SH-SY5Y (cell line): ENCODE results near the gene GPHN.

ENCODE experiments used
- GATA2 ChIP-seq: IDR thresholded peaks from 2 replicates; pipeline ENCODE4 v1.6.1; 2011; ENCODE audit warnings: mild to moderate bottlenecking, low read depth, low read length
- GATA3 ChIP-seq: IDR thresholded peaks from 2 replicates; pipeline ENCODE4 v1.6.1; 2011; ENCODE audit warnings: low read depth, mild to moderate bottlenecking, low read length, moderate library complexity

The GPHN gene

DNA sequence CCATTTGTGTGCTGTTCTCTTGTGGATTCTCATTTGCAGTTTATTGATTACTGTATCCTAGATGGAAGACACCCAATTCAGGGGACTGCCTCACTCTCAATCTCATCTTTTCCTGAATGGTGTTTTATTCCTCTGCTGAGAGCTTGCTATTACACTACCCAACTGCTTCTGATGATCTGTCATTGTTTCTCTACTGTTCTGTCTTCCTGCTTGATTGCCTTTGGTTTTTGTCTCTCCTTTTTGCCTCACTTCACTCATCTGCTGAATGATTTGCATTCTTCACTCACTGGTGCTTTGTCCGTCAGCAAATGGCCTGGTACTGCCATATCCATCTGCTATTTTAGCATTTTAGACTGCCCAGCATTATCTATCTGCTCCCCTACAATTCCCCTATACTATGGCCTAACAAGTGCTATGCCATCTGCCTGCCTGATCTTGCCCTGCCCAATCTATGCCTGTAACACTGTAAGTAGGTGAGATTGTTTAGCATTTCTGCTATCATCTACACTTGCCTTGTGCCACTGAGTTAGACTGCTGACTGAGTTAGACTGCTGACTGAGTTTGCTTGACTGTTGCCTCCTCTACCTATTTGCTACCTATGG lies 335.1 kb downstream of the GPHN start:
- TF ChIP-seq GATA2 (no peak), GATA3 (no peak)

- no peak for TF ChIP-seq GATA2
- no peak for TF ChIP-seq GATA3
These were observed 342.4 kb downstream of the GPHN start for GRCh38 chr14:66850258-66850888.

DNA sequence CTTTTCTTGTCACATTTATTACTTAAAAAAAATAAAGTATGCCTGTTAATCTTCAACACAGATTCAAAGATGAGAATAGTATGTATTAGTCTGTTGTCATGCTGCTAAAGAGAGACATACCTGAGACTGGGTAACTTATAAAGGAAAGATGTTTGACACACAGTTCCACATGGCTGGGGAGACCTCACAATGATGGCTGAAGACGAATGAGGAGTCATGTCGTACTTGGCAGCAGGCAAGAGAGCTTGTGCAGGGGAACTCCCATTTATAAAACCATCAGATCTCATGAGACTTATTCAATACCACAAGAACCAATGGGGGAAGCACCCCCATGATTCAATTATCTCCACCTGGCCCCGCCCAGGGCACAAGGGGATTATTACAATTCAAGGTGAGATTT lies 345.4 kb downstream of the GPHN start:
- no peak for TF ChIP-seq GATA3
- no peak for TF ChIP-seq GATA2

DNA sequence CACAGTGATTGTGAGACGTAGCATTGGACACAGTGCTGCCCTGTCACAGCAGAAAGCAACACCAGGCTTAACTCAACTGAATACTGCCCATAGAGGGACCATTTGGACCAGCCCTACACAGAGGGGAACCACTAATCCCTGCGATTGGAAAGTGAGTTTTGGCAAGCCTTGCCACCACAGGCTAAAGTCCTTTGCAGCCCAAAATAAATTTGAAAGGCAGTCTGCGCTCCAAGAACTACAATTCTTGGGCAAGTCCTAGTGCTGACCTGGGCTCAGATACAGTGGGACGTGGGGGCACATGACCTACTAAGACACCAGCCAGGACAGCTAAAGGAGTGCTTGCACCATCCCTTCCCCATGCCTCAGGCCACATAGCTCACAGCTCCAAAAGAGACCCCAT lies 349.9 kb downstream of the GPHN start:
- TF ChIP-seq GATA2 (no peak), GATA3 (no peak)

DNA sequence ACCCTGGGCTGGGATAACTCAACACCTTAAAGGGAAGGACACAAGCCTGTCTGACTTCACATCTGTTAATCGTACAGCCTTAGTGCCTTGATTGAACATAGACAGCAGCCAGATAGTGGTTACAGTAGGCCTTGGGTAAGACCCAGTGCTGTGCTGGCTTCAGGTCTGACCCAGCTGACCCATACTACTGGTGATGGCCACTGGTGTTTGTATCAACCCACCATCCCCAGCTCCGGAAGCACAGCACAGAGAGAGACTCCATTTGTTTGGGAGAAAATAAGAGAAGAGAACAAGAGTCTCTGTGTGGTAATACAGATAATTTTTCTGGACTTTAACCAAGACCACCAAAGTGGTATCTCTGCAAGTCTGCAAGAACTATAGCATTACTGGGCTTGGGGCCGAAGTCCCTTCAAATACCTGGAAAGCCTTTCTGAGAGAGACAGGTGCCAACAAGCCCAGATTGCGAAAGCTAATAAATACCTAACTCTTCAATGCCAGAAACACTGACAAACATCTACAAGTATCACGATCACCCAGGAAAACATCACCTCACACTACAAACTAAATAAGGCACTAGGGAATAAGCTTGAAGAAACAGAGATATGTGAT lies 351.2 kb downstream of the GPHN start:
- TF ChIP-seq GATA3 (no peak), GATA2 (no peak)

- TF ChIP-seq GATA2 (no peak), GATA3 (no peak)
These were observed 373.6 kb downstream of the GPHN start for GRCh38 chr14:66881596-66881995.

- TF ChIP-seq GATA3 (no peak), GATA2 (no peak)
These were observed 376.2 kb downstream of the GPHN start for GRCh38 chr14:66884149-66884548.

DNA sequence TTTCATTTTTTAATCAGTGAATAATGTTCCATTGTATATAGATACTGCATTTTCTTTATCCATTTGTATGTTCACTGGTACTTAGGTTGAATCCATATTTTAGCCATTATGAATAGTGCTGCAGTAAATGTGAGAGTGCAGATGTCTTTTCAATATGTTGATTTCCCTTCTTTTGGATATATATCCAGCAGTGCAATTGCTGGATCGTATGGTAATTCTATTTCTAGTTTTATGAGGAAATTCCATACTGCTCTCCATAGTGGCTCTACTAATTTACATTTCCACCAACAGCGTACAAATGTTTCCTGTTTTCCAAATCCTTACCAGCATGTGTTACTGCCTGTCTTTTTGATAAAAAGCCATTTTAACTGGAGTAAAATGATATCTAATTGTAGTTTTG lies 392.8 kb downstream of the GPHN start:
- TF ChIP-seq GATA3 (no peak), GATA2 (no peak)

GRCh38 chr14:66910311-66910840 lies 402.4 kb downstream of the GPHN start:
- no peak for TF ChIP-seq GATA3
- no peak for TF ChIP-seq GATA2

DNA sequence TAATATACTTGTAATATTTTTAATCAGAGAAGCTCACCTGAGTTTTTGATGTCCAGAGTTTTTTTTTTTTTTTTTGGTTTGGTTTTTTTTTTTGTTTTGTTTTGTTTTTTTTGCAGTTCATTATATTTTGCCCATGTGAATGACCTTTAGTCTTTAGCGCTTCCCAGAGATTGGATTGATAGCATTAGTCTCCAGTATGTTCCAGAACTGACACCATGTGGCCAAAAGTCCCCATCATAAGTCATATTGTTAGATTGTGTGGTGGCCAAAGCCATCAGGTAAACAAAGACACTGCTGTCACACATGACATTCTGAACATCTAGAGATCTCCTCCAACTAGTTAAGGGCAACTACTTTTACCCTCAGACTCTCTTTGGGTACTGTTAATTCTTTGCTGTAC lies 408.5 kb downstream of the GPHN start:
- TF ChIP-seq GATA3 (no peak), GATA2 (no peak)

- TF ChIP-seq GATA3: no peak
- TF ChIP-seq GATA2: no peak
These were observed 410.6 kb downstream of the GPHN start for GRCh38 chr14:66918527-66918926.

DNA sequence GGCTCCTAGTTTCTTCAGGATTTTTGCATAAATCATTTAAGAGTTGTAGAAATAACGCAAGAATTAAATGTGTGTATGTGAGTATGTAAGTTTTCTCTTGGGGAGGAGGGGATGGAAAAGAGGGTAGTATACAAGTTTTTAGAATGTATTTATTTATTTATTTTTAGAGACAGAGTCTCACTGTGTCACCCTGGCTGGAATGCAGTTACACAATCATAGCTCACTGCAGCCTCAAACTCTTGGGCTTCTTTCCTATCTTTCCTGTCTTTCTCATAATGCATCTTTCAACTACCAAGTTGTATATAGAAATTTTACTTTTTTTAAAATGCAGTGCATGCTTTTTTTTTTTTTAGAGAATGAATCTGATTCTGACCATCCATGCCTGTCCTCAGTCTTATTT lies 412.2 kb downstream of the GPHN start:
- no peak for TF ChIP-seq GATA2
- no peak for TF ChIP-seq GATA3

DNA sequence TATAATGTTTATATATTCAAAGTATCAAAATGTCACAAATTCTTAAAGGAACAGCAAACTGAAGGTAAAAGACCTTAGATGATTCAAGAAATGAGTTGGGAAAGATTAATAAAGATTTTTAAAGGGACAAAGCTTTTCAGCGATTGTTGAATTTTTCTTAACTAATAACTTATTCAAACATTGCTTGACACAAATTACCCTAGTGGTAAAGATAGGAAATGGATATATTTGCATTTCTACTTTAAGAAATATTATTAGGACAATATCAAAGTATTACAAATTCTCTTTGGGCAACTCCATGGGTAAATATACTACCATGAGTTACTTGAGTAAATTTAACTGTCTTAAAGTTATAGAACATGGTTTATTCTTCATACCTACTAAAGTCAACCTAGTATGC lies 415.3 kb downstream of the GPHN start:
- TF ChIP-seq GATA2: no peak

GRCh38 chr14:66939409-66939808 lies 431.5 kb downstream of the GPHN start:
- TF ChIP-seq GATA3 (no peak), GATA2 (no peak)

- TF ChIP-seq GATA3 (no peak), GATA2 (no peak)
These were observed 436.9 kb downstream of the GPHN start for GRCh38 chr14:66944872-66945271.
